CD4-positive, CD25-positive, alpha-beta regulatory T cell (primary cell): ENCODE results near the gene NARF. TPM values are rescaled to one million over a fixed set of nuclear protein-coding genes. Genes with fewer than 3 reads are reported as not detected.

Experiments
- polyA plus RNA-seq, 4 donors: library from polyadenylated mRNA; unstranded; fragments of 300-500 nt; fragmentation: Illumina TruSeq; gene quantifications; one replicate each; pipeline ENCODE4 v1.2.3, GENCODE V29; 2021
- total RNA-seq: library from RNA; stranded (reverse); gene quantifications from one replicate; pipeline ENCODE4 v1.2.3, GENCODE V29; 2022

The NARF gene
- total and polyA plus RNA-seq, 5 donors from 2014 or later, result 93.2 to 141 (median 112) TPM

Other genes starting within 250 kb of the NARF start
- 76.6 TPM for gene CCDC57, start 245.9 kb upstream of the NARF start, total RNA-seq
- 10 to 100 TPM; 27.7 to 38.9 (median 33.7) TPM for gene CCDC57, start 245.9 kb upstream of the NARF start, polyA plus RNA-seq
- 52.5 TPM for gene SLC16A3, start 229.7 kb upstream of the NARF start, total RNA-seq
- gene SLC16A3, start 229.7 kb upstream of the NARF start, polyA plus RNA-seq, result 1 to 10 TPM; 1.5 to 3.3 (median 2.2) TPM
- gene CSNK1D, start 185.0 kb upstream of the NARF start, total RNA-seq, result 333 TPM
- 10 to 100 TPM; 41.2 to 50.3 (median 48.6) TPM for gene CSNK1D, start 185.0 kb upstream of the NARF start, polyA plus RNA-seq
- 140 TPM for gene CD7, start 141.1 kb upstream of the NARF start, total RNA-seq
- 10 to 100 TPM; 56.3 to 76.9 (median 68.3) TPM for gene CD7, start 141.1 kb upstream of the NARF start, polyA plus RNA-seq
- gene SECTM1, start 125.0 kb upstream of the NARF start, total RNA-seq, result 0.52 TPM
- gene SECTM1, start 125.0 kb upstream of the NARF start, polyA plus RNA-seq, result under 1 TPM; 0.38 to 0.91 (median 0.51) TPM
- gene TEX19, start 99.5 kb upstream of the NARF start, total RNA-seq, result not detected
- not detected for gene TEX19, start 99.5 kb upstream of the NARF start, polyA plus RNA-seq
- not detected for gene UTS2R, start 87.0 kb upstream of the NARF start, total RNA-seq
- gene UTS2R, start 87.0 kb upstream of the NARF start, polyA plus RNA-seq, result not detected
- gene HEXD, start 40.4 kb upstream of the NARF start, total RNA-seq, result 42.8 TPM
- gene HEXD, start 40.4 kb upstream of the NARF start, polyA plus RNA-seq, result 10 to 100 TPM in 3 of 4 donors, 1 to 10 TPM in 1; 9.7 to 13.0 (median 11.3) TPM
- 13.9 TPM for gene OGFOD3, start 40.2 kb upstream of the NARF start, total RNA-seq
- 10 to 100 TPM; 20.5 to 32.9 (median 24.6) TPM for gene OGFOD3, start 40.2 kb upstream of the NARF start, polyA plus RNA-seq
- 155 TPM for gene CYBC1, start 8.0 kb upstream of the NARF start, total RNA-seq
- 100 to 1,000 TPM; 174 to 230 (median 203) TPM for gene CYBC1, start 8.0 kb upstream of the NARF start, polyA plus RNA-seq
- 55.6 TPM for gene FOXK2, start 61.0 kb downstream of the NARF start, total RNA-seq
- gene FOXK2, start 61.0 kb downstream of the NARF start, polyA plus RNA-seq, result 1 to 10 TPM; 2.2 to 4.9 (median 3.8) TPM
- 86.8 TPM for gene WDR45B, start 189.7 kb downstream of the NARF start, total RNA-seq
- gene WDR45B, start 189.7 kb downstream of the NARF start, polyA plus RNA-seq, result 10 to 100 TPM; 35.1 to 45.2 (median 38.0) TPM
- 4.9 TPM for gene RAB40B, start 240.0 kb downstream of the NARF start, total RNA-seq
- gene RAB40B, start 240.0 kb downstream of the NARF start, polyA plus RNA-seq, result 1 to 10 TPM; 2.2 to 5.3 (median 3.4) TPM